IMR-90 (cell line): ENCODE measurements around the gene FAM163A. TPM values are rescaled to one million over a fixed set of nuclear protein-coding genes. Genes with fewer than 3 reads are reported as not detected.

Source experiments
- ATAC-seq: fragments of 200-7000 bp; cut with Tn5 transposase; 2 replicates; pipeline ENCODE4 v1.9.1; 2020; ENCODE audit warnings: low read depth, mild to moderate bottlenecking, moderate library complexity
- BruUV-seq: library from RNA; stranded (reverse); fragments of 400-500 nt; replicated peaks from 2 replicates; lab custom pipeline; 2021; lab: Mats Ljungman, UMichigan
- CTCF ChIA-PET: fragments of 300-600 bp; formaldehyde crosslinking; extraction: SDS; loops from one replicate; lab custom pipeline; 2021; ENCODE audit warnings: antibody characterized with exemption; lab: Yijun Ruan, JAX
- POLR2A ChIA-PET: fragments of 300-600 bp; sonication (Branson Sonifier 250); formaldehyde crosslinking; loops from one replicate; lab custom pipeline; 2022; ENCODE audit warnings: antibody characterized with exemption; ENCODE audit not compliant: unreplicated experiment; lab: Charles Lee
- DNase-seq: peaks from one replicate; pipeline ENCODE4 v3.0.0; 2013
- H2AFZ ChIP-seq: replicated peaks from 2 replicates; pipeline ENCODE3; 2013; ENCODE audit warnings: low read length, mild to moderate bottlenecking; ENCODE audit not compliant: poor library complexity
- H2AK5ac ChIP-seq: 2 replicates; pipeline ENCODE4 v1.6.1; 2013; ENCODE audit warnings: low read depth, low read length, inconsistent platforms
- H2AK9ac ChIP-seq: replicated peaks from 2 replicates; pipeline ENCODE3; 2013; ENCODE audit warnings: mild to moderate bottlenecking, low read depth, low read length, moderate library complexity; ENCODE audit not compliant: poor library complexity
- H2BK120ac ChIP-seq: 2 replicates; pipeline ENCODE4 v1.6.1; 2013; ENCODE audit warnings: low read depth, low read length, inconsistent platforms
- H2BK15ac ChIP-seq: 3 replicates; pipeline ENCODE4 v1.6.1; 2013; ENCODE audit warnings: low read depth, low read length, inconsistent platforms
- H2BK20ac ChIP-seq: 2 replicates; pipeline ENCODE4 v1.6.1; 2013; ENCODE audit warnings: low read depth, mild to moderate bottlenecking, inconsistent platforms, low read length, moderate library complexity
- H2BK5ac ChIP-seq: 2 replicates; pipeline ENCODE4 v1.6.1; 2013; ENCODE audit warnings: mild to moderate bottlenecking, low read depth, low read length, inconsistent platforms; ENCODE audit not compliant: poor library complexity, severe bottlenecking
- H3K14ac ChIP-seq: replicated peaks from 2 replicates; pipeline ENCODE4 v1.6.1; 2013; ENCODE audit warnings: low read depth, low read length, inconsistent platforms
- H3K18ac ChIP-seq: 2 replicates; pipeline ENCODE4 v1.6.1; 2013; ENCODE audit warnings: low read depth, low read length, control low read depth
- H3K23ac ChIP-seq: 2 replicates; pipeline ENCODE4 v1.6.1; 2013; ENCODE audit warnings: low read depth, low read length, inconsistent platforms
- H3K27ac ChIP-seq: 2 replicates; pipeline ENCODE4 v1.5.1; 2013; ENCODE audit warnings: mild to moderate bottlenecking, control low read depth, low read length; ENCODE audit not compliant: insufficient read depth
- H3K27me3 ChIP-seq: 2 replicates; pipeline ENCODE4 v1.6.1; 2013; ENCODE audit warnings: low read length; ENCODE audit not compliant: control insufficient read depth, insufficient read depth
- H3K36me3 ChIP-seq: 2 replicates; pipeline ENCODE4 v1.6.1; 2013; ENCODE audit warnings: low read length, mixed read lengths; ENCODE audit not compliant: control insufficient read depth, insufficient read depth
- H3K4ac ChIP-seq: 2 replicates; pipeline ENCODE4 v1.6.1; 2013; ENCODE audit warnings: low read depth, low read length, inconsistent platforms
- H3K4me1 ChIP-seq: 2 replicates; pipeline ENCODE4 v1.6.1; 2013; ENCODE audit warnings: low read length, mixed read lengths; ENCODE audit not compliant: control insufficient read depth, insufficient read depth
- H3K4me2 ChIP-seq: 2 replicates; pipeline ENCODE4 v1.6.1; 2013; ENCODE audit warnings: low read depth, mild to moderate bottlenecking, control low read depth, low read length, moderate library complexity
- H3K4me3 ChIP-seq: 2 replicates; pipeline ENCODE4 v1.5.1; 2013; ENCODE audit warnings: low read depth, mild to moderate bottlenecking, control low read depth, low read length, moderate library complexity; ENCODE audit not compliant: insufficient read depth
- H3K56ac ChIP-seq: 2 replicates; pipeline ENCODE4 v1.6.1; 2013; ENCODE audit warnings: low read length, inconsistent platforms; ENCODE audit not compliant: insufficient read depth; ENCODE audit errors: extremely low read depth
- H3K79me1 ChIP-seq, 2 experiments: 2 replicates each; pipeline ENCODE4 v1.6.1; 2013; ENCODE audit warnings: low read length in 2 of 2, inconsistent platforms in 1 of 2, low read depth in 1 of 2
- H3K9ac ChIP-seq: 2 replicates; pipeline ENCODE4 v1.6.1; 2013; ENCODE audit warnings: low read depth, low read length, control low read depth
- H3K9me1 ChIP-seq: 2 replicates; pipeline ENCODE4 v1.6.1; 2013; ENCODE audit warnings: low read length, inconsistent platforms; ENCODE audit not compliant: insufficient read depth
- H3K9me3 ChIP-seq: 2 replicates; pipeline ENCODE4 v1.6.1; 2013; ENCODE audit warnings: low read length; ENCODE audit not compliant: control insufficient read depth, insufficient read depth
- H4K20me1 ChIP-seq: 2 replicates; pipeline ENCODE4 v1.6.1; 2013; ENCODE audit warnings: low read length, inconsistent platforms; ENCODE audit not compliant: insufficient read depth
- H4K5ac ChIP-seq: 2 replicates; pipeline ENCODE4 v1.6.1; 2013; ENCODE audit warnings: mild to moderate bottlenecking, low read depth, low read length, control low read depth
- H4K8ac ChIP-seq, 2 experiments: 2 replicates each; pipeline ENCODE4 v1.6.1; 2013; ENCODE audit warnings: low read depth in 2 of 2, low read length in 2 of 2, control low read depth in 1 of 2, inconsistent platforms in 1 of 2
- H4K91ac ChIP-seq: 2 replicates; pipeline ENCODE4 v1.6.1; 2013; ENCODE audit warnings: low read depth, low read length, inconsistent platforms; ENCODE audit not compliant: insufficient read depth
- CHD1 ChIP-seq: IDR thresholded peaks from 2 replicates; pipeline ENCODE4 v1.6.1; 2012; ENCODE audit warnings: low read depth, low read length, improper control_type of control experiment
- MAZ ChIP-seq: IDR thresholded peaks from 2 replicates; pipeline ENCODE4 v1.6.1; 2012; ENCODE audit warnings: low read depth, mild to moderate bottlenecking, low read length, improper control_type of control experiment, moderate library complexity, borderline replicate concordance
- WGBS, 2 experiments: methylation state at CpG; one replicate each; pipeline versions ENCODE4 v1.1.5 to v1.1.7; 2013; ENCODE audit warnings: missing lambda C conversion rate in 2 of 2; ENCODE audit not compliant: insufficient read length in 1 of 2; ENCODE audit errors: extremely low coverage in 2 of 2; 5-methylcytosine and 5-hydroxymethylcytosine counted together
- dilution Hi-C: fragments of 300-500 bp; cut with HindIII; formaldehyde crosslinking; loops from one replicate; pipeline ENCODE4 v1.14.3; 2018; ENCODE audit warnings: low sequenced_read_pairs; ENCODE audit not compliant: unreplicated experiment
- in situ Hi-C: fragments of 300-500 bp; cut with MboI; formaldehyde crosslinking; loops from 3 replicates; pipeline ENCODE4 v1.14.3; 2019; ENCODE audit warnings: low sequenced_read_pairs, inconsistent platforms, mixed read lengths
- intact Hi-C: fragments of 100-400 bp; cut with micrococcal nuclease; formaldehyde crosslinking; loops from 2 replicates; pipeline ENCODE4 v1.10.0; 2022
- polyA plus RNA-seq, 3 experiments: library from polyadenylated mRNA; depleted of rRNA; stranded (reverse); fragments of >200 nt; gene quantifications; 2 replicates each; pipeline ENCODE4 v1.2.3, GENCODE V29; 2012; ENCODE audit warnings: low replicate concordance in 1 of 3
- total RNA-seq: library from RNA; depleted of rRNA; stranded (reverse); fragments of >200 nt; gene quantifications from 2 replicates; pipeline ENCODE4 v1.2.3, GENCODE V29; 2012

Gene FAM163A
- total and polyA plus RNA-seq, 2 of the 4 experiments (the other 2 are of a cell fraction): not detected

DNA sequence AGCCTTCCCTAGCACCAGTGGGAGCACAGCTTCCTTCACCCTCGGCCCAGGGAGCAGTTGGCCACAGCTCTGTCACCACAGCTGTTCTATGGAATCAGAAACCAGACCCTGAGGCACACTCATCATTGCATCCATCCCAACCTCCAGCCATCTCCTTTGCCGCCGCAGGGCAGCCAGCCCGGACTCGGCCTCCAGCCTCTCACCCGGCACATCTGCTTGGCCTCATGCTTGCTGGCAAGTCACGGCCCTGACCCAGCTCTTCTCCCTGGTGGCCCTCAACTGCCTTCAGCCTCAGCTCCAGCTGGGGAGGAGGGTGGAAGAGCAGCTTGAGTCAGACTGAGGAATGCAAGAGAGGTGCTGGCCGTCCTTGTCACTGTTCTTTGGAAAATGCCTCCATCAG lies 74.7 kb downstream of the FAM163A start:
- Histone ChIP-seq H3K9me3 (no peaks in the 10 kb centered on the region), H4K20me1 (no peaks in the 10 kb centered on the region), H4K5ac (no peak overlapping the region), H3K9me1 (peaks cover 5% of the 10 kb centered on the region; the same call in 1 of the 2 replicates), H3K27me3 (peaks cover 16% of the 10 kb centered on the region), H3K4me2 (no peak overlapping the region), H2BK20ac (no peak overlapping the region), H2AFZ (peak overlapping the region; percentile 82), H3K14ac (0 out of 2 replicates have a peak overlapping the region, but pooled peaks have one; percentile 12), H2BK5ac (peak overlapping the region; percentile 1), H3K27ac (no peak overlapping the region), H3K56ac (no peak overlapping the region), H3K4me1 (peaks cover 22% of the 10 kb centered on the region), H3K9ac (no peak overlapping the region), H3K4me3 (no peak overlapping the region), H3K23ac (no peak overlapping the region), H4K91ac (no peak overlapping the region; the same call in 1 of the 2 replicates), H3K36me3 (no peaks in the 10 kb centered on the region), H2BK120ac (no peak overlapping the region), H4K8ac (no peak overlapping the region), H3K4ac (no peak overlapping the region; the same call in 1 of the 2 replicates), H2BK15ac (no peak overlapping the region), H3K18ac (no peak overlapping the region), H2AK5ac (no peak overlapping the region), H2AK9ac (peak overlapping the region; percentile 88), H3K79me1 (no peaks in the 10 kb centered on the region)
- no TSS peak for BruUV-seq
- POLR2A ChIA-PET: no interaction called here
- CTCF ChIA-PET: interaction anchor here (1.2 to 6.2 kb wide), 4 partner anchors 8 to 113 kb away, joined by 3 to 104 read pairs (median 10); no protein-coding TSS in a partner anchor
- in situ Hi-C loops (loop anchor here (25.0 kb wide), 1 partner anchor 580 kb away; the partner anchor contains the start of gene ABL2), intact Hi-C loops (no loop called here), dilution Hi-C loops (no loop called here)
- ATAC-seq: peak; percentile 55
- peak; percentile 53 for DNase-seq
- 21% methylated on average over 2 of the region's 8 CpGs; no CpG with 5 or more reads in 1 of the 2 experiments for WGBS, 2 experiments
- peak; percentile 15; the same call in 1 of the 2 replicates for TF ChIP-seq MAZ
- TF ChIP-seq CHD1: no peak
